Epithelial cell of proximal tubule (primary cell): ENCODE data around the gene VWC2. TPM values are rescaled to one million over a fixed set of nuclear protein-coding genes. Genes with fewer than 3 reads are reported as not detected.

Source experiments
- DNase-seq: peaks from one replicate; pipeline ENCODE4 v3.0.0-alpha.2; 2011; ENCODE audit warnings: low read depth
- H3K4me3 ChIP-seq: 2 replicates; pipeline ENCODE4 v1.5.1; 2011; ENCODE audit warnings: low read depth, mild to moderate bottlenecking, low read length
- total RNA-seq: library from RNA; depleted of rRNA; stranded (reverse); fragments of >200 nt; gene quantifications from 2 replicates; pipeline ENCODE4 v1.2.3, GENCODE V29; 2015
- TF ChIP-seq, protein P1 (sequence below): conservative IDR thresholded peaks from 2 replicates; pipeline ENCODE4 v1.5.1; 2012; ENCODE audit warnings: low read depth, mild to moderate bottlenecking, low read length

VWC2 gene
- total RNA-seq, 1 donor from 2014 or later: not detected

DNA sequence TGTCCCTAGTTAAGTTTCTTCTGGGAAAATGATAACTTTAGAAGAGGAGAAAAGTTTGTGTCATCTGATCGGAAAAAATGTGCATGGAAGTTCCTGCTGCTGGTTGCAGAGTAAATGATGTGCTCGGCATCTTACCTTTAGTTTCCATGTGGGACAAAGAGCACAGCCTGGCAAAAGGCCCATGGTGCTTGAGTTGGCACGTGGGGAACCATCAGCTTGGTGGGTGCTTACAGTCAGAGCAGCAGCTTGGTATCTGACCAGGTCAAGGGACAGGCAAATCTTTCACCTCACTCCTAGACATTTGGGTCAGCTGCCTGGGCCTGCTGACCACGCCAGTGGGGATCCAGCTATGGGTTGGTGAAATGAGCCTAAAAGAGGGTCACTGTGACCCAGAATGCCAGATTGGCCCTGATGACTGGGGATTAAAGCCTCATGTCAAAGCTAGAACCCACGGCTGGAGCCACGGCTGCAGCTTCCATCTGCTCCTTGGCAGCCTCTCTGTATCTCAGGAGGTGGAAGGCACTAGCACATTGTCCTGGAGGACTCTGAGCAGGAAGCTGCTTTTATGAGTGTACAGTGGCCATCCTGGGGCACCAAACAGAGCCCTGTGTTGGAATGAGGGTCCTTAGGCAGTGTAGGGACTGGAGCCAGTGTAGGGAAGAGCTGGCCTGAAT lies 24.7 kb downstream of the VWC2 start:
- TF ChIP-seq, protein P1, sequence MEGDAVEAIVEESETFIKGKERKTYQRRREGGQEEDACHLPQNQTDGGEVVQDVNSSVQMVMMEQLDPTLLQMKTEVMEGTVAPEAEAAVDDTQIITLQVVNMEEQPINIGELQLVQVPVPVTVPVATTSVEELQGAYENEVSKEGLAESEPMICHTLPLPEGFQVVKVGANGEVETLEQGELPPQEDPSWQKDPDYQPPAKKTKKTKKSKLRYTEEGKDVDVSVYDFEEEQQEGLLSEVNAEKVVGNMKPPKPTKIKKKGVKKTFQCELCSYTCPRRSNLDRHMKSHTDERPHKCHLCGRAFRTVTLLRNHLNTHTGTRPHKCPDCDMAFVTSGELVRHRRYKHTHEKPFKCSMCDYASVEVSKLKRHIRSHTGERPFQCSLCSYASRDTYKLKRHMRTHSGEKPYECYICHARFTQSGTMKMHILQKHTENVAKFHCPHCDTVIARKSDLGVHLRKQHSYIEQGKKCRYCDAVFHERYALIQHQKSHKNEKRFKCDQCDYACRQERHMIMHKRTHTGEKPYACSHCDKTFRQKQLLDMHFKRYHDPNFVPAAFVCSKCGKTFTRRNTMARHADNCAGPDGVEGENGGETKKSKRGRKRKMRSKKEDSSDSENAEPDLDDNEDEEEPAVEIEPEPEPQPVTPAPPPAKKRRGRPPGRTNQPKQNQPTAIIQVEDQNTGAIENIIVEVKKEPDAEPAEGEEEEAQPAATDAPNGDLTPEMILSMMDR: no peak
- DNase-seq: no peak
- no peak overlapping the region for H3K4me3 ChIP-seq

DNA sequence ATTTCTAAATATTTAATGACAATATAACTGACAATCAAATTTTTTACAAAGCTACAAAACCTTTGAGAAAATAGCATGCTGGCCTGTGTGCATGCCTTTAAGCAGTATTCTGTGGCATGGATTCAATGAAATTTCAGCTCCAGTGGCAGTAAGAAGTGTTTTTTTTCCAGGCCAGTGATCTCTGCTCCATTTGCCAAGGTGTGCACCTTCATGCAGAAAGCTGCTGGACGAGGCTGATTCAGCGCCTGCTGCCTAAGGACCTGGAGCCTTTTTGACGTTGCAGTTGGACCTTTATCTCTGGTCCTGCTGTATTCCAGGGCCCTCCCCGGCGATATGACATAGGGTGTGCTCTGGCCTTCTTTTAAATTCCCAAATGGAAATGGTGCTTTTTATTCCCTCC lies 26.6 kb downstream of the VWC2 start:
- DNase-seq: no peak
- TF ChIP-seq, protein P1: no peak
- no peak overlapping the region for H3K4me3 ChIP-seq

DNA sequence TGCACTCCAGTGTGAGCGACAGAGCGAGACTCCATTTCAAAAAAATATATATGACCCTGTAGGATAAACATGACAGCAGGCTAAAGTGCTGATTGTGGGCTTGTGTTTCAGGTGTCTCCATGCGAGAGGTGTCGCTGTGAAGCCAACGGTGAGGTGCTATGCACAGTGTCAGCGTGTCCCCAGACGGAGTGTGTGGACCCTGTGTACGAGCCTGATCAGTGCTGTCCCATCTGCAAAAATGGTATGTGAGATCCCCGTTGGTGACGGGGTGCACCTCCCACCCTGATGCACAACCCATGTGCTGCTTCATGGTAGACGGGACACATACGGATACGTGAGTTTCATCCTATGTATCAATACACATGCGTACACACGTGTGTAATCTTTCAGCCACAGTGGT lies 29.2 kb downstream of the VWC2 start:
- no peak for DNase-seq
- no peak overlapping the region for H3K4me3 ChIP-seq

DNA sequence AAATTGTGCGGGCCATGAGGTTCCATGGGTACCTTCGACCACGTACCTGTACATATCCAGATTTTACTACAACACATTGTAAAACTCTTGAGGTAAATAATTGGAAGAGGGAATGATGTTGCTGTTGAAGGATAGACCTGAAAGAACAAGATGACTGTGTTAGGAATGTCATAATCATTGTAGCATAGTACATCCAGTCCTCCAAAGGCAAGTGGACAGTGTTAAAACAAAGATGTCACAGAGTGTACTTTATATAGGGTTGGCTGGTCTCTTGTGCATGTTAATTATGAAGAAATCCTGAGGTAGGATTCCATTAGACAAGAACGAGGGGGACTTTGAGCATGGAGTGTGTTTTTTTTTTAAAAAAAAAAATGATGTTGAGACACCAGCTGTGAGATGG lies 30.4 kb downstream of the VWC2 start:
- TF ChIP-seq, protein P1: no peak
- DNase-seq: no peak
- H3K4me3 ChIP-seq: no peak overlapping the region

More for the DNA sequence above, 29.2 kb downstream of the VWC2 start:
- TF ChIP-seq, protein P1: no peak

DNA sequence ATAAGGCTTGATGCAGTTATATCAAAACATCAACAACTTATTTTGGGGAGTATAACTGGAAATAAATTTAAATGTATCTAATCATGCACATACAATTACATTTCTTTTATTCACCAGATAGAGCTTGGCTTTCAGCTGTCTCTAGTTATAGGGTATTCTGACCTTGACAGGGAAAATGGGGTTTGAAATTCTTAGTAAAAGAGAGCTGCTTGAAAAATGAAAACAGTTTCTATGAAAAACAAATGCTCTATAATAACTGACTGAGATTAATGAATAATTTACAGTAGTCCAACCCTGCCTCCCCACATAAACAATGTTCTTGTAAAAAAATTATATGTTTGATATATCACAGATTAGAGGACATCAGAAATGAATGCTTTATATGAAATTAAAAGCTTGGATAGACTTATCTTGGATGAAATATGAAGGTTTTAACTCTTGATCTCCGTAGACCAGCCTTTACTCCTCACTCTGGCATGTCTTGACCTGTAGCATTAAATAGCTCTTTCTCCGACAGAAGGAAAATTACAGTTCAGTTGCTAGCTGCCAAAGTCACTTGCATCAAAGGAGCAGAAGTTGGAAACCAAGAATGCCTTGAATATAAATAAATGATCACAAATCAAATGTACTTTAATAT lies 32.1 kb downstream of the VWC2 start:
- TF ChIP-seq, protein P1: no peak
- no peak for DNase-seq
- no peak overlapping the region for H3K4me3 ChIP-seq

DNA sequence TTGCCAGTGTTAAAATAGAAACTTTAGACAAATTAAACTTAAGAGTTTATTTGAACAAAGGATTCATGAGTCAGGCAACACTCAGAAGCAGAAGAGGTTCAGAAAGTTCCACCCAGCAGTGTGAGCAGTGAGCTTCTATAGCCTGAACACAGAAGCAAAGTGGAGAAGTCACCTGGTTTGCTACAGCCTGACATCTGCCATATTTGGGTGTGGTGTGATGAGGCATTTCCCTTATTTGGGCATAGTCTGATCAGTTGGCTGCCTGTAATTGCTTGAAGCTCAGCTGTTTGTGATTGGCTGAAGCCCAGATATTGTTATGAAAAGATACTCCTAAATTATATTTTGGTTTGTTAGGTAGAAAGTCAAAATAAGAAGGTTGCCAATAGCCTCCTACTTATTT lies 39.1 kb downstream of the VWC2 start:
- no peak overlapping the region for H3K4me3 ChIP-seq
- DNase-seq: no peak
- TF ChIP-seq, protein P1: no peak

DNA sequence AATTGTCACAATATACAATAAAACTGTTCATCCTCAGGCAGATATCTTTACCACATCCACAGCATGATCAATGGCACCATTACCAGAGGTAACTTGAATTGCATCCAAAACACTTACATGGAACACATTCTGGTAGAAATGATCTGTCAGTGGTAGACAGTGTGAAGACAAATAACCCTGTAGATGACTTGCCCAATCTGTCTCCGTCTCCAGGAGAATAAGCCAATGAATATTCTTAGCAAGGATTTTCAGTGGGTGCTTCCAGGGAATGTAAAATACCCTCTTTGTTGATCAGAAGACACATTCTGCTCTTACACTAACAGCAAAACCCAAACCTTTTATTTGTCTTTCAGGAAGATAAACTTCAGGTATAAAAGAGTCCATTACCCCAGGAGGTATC lies 43.8 kb downstream of the VWC2 start:
- TF ChIP-seq, protein P1: no peak
- no peak for DNase-seq
- H3K4me3 ChIP-seq: no peak overlapping the region
